Hepatocyte (in vitro differentiated cells): ENCODE data around the gene KIF26B. TPM values are rescaled to one million over a fixed set of nuclear protein-coding genes. Genes with fewer than 3 reads are reported as not detected.

Source experiments
- DNase-seq: peaks from one replicate; pipeline ENCODE4 v3.0.0-alpha.2; 2016; ENCODE audit warnings: low spot score
- H2AFZ ChIP-seq: fragments of 200-600 bp; sonication (generic); 2 replicates; pipeline ENCODE4 v1.6.0; 2016; ENCODE audit warnings: antibody characterized with exemption, mild to moderate bottlenecking
- H3K27ac ChIP-seq: fragments of 200-600 bp; sonication (generic); 2 replicates; pipeline ENCODE4 v1.5.1; 2016; ENCODE audit warnings: mild to moderate bottlenecking
- H3K27me3 ChIP-seq: fragments of 200-600 bp; sonication (generic); 2 replicates; pipeline ENCODE4 v1.6.1; 2016
- H3K36me3 ChIP-seq: fragments of 200-600 bp; sonication (generic); replicated peaks from 2 replicates; pipeline ENCODE4 v1.5.1; 2016; ENCODE audit warnings: low read depth; ENCODE audit not compliant: insufficient read depth
- H3K4me1 ChIP-seq: fragments of 200-600 bp; sonication (generic); 2 replicates; pipeline ENCODE4 v1.5.1; 2016; ENCODE audit warnings: mild to moderate bottlenecking, moderate library complexity; ENCODE audit not compliant: insufficient read depth
- H3K4me2 ChIP-seq: fragments of 200-600 bp; sonication (generic); 2 replicates; pipeline ENCODE4 v1.6.0; 2016
- H3K4me3 ChIP-seq: fragments of 200-600 bp; sonication (generic); 2 replicates; pipeline ENCODE4 v1.5.1; 2016; ENCODE audit warnings: mild to moderate bottlenecking
- H3K79me2 ChIP-seq: fragments of 200-600 bp; sonication (generic); 2 replicates; pipeline ENCODE4 v1.6.0; 2017; ENCODE audit warnings: mild to moderate bottlenecking
- H3K9me2 ChIP-seq: fragments of 200-600 bp; sonication (generic); replicated peaks from 2 replicates; pipeline ENCODE4 v1.6.0; 2017; ENCODE audit warnings: mild to moderate bottlenecking; ENCODE audit not compliant: insufficient read depth
- H3K9me3 ChIP-seq: fragments of 200-600 bp; sonication (generic); 2 replicates; pipeline ENCODE4 v1.5.1; 2016; ENCODE audit warnings: low read depth, mild to moderate bottlenecking
- H4K20me1 ChIP-seq: fragments of 200-600 bp; sonication (generic); 2 replicates; pipeline ENCODE4 v1.6.0; 2016; ENCODE audit warnings: mild to moderate bottlenecking; ENCODE audit not compliant: insufficient read depth, poor library complexity, severe bottlenecking
- CTCF ChIP-seq: fragments of 200-600 bp; sonication (generic); IDR thresholded peaks from 2 replicates; pipeline ENCODE4 v1.5.1; 2016; ENCODE audit warnings: antibody characterized with exemption, mild to moderate bottlenecking; ENCODE audit not compliant: poor library complexity
- EZH2 ChIP-seq: fragments of 200-600 bp; sonication (generic); IDR thresholded peaks from 2 replicates; pipeline ENCODE4 v1.6.1; 2016; ENCODE audit warnings: antibody characterized with exemption, mild to moderate bottlenecking, borderline replicate concordance
- EZH2phosphoT487 ChIP-seq: fragments of 200-600 bp; sonication (generic); IDR thresholded peaks from one replicate; pipeline ENCODE4 v1.6.1; 2018; ENCODE audit warnings: antibody characterized with exemption, mild to moderate bottlenecking, low read depth, moderate library complexity; ENCODE audit not compliant: unreplicated experiment, severe bottlenecking
- WGBS: methylation state at CpG from one replicate; pipeline ENCODE4 v1.1.6; 2016; ENCODE audit warnings: low lambda C conversion rate; ENCODE audit errors: missing lambda C conversion rate; 5-methylcytosine and 5-hydroxymethylcytosine counted together
- polyA plus RNA-seq: library from polyadenylated mRNA; unstranded; fragments of >200 nt; fragmentation: Nextera tagmentation; extraction: Ambion mirVana; gene quantifications from 2 replicates; pipeline ENCODE4 v1.2.1, GENCODE V29; 2016
- total RNA-seq: library from RNA; depleted of rRNA; stranded (reverse); fragments of >200 nt; gene quantifications from 2 replicates; pipeline ENCODE4 v1.2.3, GENCODE V29; 2014

Gene KIF26B
- total and polyA plus RNA-seq, 2 experiments from 2014 or later: 12.7 to 21.6 TPM

DNA sequence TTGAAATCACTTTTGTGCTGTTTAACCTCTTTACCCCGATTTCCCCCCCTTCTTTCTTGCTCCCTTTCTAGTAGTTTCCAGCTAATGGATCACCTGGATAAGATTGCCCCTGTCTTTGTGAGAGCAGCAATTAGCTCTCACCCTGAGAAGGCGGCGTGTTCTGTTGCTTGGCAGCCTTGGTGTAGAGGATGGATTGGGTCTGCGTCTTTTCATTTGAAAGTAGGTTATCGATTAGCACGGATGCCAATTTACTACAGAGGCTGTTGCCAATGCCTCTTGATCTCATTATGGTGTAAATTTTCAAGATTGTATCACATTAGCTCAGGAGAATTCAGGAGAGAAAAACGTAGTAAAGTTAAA is 26.4 kb downstream of the KIF26B start:
- no peak overlapping the region for H3K4me3 ChIP-seq
- no peak overlapping the region for H3K27ac ChIP-seq
- H3K4me1 ChIP-seq: peaks cover 12% of the 10 kb centered on the region
- peaks cover 2% of the 10 kb centered on the region for H4K20me1 ChIP-seq
- H3K9me3 ChIP-seq: no peaks in the 10 kb centered on the region
- H3K9me2 ChIP-seq: no peaks in the 10 kb centered on the region
- DNase-seq: no peak
- peaks cover 99% of the 10 kb centered on the region for H3K79me2 ChIP-seq
- no peak for TF ChIP-seq CTCF
- no peak for TF ChIP-seq EZH2phosphoT487
- no peak for TF ChIP-seq EZH2
- no peak overlapping the region for H2AFZ ChIP-seq
- H3K27me3 ChIP-seq: no peaks in the 10 kb centered on the region
- no peak overlapping the region for H3K4me2 ChIP-seq
- no peaks in the 10 kb centered on the region for H3K36me3 ChIP-seq
- WGBS: 80% methylated on average over 7 of the region's 7 CpGs

GRCh38 chr1:245182028-245182427 is 27.2 kb downstream of the KIF26B start:
- 83% methylated on average over 2 of the region's 2 CpGs for WGBS
- no peaks in the 10 kb centered on the region for H3K27me3 ChIP-seq
- no peak overlapping the region for H3K4me2 ChIP-seq
- H3K9me2 ChIP-seq: no peaks in the 10 kb centered on the region
- TF ChIP-seq EZH2 (no peak), EZH2phosphoT487 (no peak), CTCF (no peak)
- H3K36me3 ChIP-seq: no peaks in the 10 kb centered on the region
- peaks cover 2% of the 10 kb centered on the region for H4K20me1 ChIP-seq
- no peak overlapping the region for H2AFZ ChIP-seq
- H3K4me3 ChIP-seq: no peak overlapping the region
- H3K79me2 ChIP-seq: peaks cover 98% of the 10 kb centered on the region
- H3K27ac ChIP-seq: no peak overlapping the region
- no peaks in the 10 kb centered on the region for H3K9me3 ChIP-seq
- no peak for DNase-seq
- H3K4me1 ChIP-seq: peaks cover 6% of the 10 kb centered on the region

GRCh38 chr1:245183429-245183828 is 28.6 kb downstream of the KIF26B start:
- H4K20me1 ChIP-seq: peaks cover 3% of the 10 kb centered on the region
- no peaks in the 10 kb centered on the region for H3K9me3 ChIP-seq
- no peaks in the 10 kb centered on the region for H3K27me3 ChIP-seq
- H3K4me1 ChIP-seq: peaks cover 6% of the 10 kb centered on the region
- WGBS: 91% methylated on average over 3 of the region's 3 CpGs
- peaks cover 97% of the 10 kb centered on the region for H3K79me2 ChIP-seq
- no peak overlapping the region for H3K4me3 ChIP-seq
- H3K27ac ChIP-seq: no peak overlapping the region
- no peaks in the 10 kb centered on the region for H3K36me3 ChIP-seq
- no peak overlapping the region for H3K4me2 ChIP-seq
- DNase-seq: no peak
- no peak overlapping the region for H2AFZ ChIP-seq
- TF ChIP-seq EZH2 (no peak), EZH2phosphoT487 (no peak), CTCF (no peak)
- H3K9me2 ChIP-seq: no peaks in the 10 kb centered on the region

DNA sequence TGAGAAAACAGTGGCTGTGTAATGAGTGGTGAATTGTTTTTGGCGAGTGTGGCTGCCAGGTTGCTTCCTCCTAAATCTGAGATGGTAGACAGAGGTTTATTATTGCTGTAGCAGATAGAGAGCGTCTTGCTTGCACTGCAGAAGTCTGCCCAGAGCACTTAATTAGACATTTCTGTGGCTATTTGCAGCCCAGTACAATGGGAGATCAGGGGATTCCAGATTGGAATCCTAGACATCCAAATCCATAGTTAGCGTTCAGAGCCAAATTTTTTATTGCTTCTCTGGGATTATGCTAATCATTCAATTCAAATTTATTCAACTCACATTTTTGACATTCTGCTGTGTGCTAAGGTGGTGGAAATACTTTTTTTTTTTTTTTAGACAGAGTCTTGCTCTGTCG is 30.0 kb downstream of the KIF26B start:
- no peak for DNase-seq
- no peak overlapping the region for H3K4me2 ChIP-seq
- H3K27ac ChIP-seq: no peak overlapping the region
- H3K9me2 ChIP-seq: no peaks in the 10 kb centered on the region
- H2AFZ ChIP-seq: no peak overlapping the region
- peaks cover 12% of the 10 kb centered on the region for H4K20me1 ChIP-seq
- 82% methylated on average over 4 of the region's 4 CpGs for WGBS
- no peaks in the 10 kb centered on the region for H3K9me3 ChIP-seq
- H3K4me1 ChIP-seq: peaks cover 6% of the 10 kb centered on the region
- no peaks in the 10 kb centered on the region for H3K36me3 ChIP-seq
- no peak overlapping the region for H3K4me3 ChIP-seq
- peaks cover 98% of the 10 kb centered on the region for H3K79me2 ChIP-seq
- no peak for TF ChIP-seq CTCF
- no peaks in the 10 kb centered on the region for H3K27me3 ChIP-seq
